ENCODE results near the gene JADE3.

JADE3 gene

DNA sequence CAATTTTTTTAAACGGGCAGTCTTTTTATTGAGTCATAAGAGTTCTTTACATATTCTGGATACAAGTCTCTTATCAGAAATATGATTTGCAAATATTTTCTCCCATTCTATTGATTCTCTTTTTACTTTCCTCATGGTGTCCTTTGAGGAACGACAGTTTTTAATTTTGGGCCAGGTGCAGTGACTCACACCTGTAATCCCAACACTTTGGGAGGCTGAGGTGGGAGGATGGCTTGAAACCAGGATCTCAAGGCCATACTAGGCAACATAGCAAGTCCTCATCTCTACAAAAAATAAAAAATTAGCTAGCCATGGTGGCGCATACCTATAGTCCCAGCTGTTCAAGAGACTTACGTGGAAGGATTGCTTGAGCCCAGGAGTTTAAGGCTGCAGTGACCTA is 99.9 kb downstream of the JADE3 start:
- Histone ChIP-seq H3K9me2 (replicated peaks; ENCODE audit: low read depth, low read length) (no peaks in the 10 kb centered on the region), H3K36me3 (ENCODE audit: insufficient read depth, low read length) (0 out of 2 replicates have a peak, but pooled peaks cover 5% of the 10 kb centered on the region), H4K20me1 (ENCODE audit: insufficient read depth, low read length, poor library complexity, severe bottlenecking) (no peaks in the 10 kb centered on the region), H3F3A (ENCODE audit: low read depth) (no peaks in the 10 kb centered on the region), H3K9ac (ENCODE audit: low read depth, low read length, poor library complexity, severe bottlenecking) (no peak overlapping the region), H3K9me3 (ENCODE audit: insufficient read depth, low read depth, low read length) (no peaks in the 10 kb centered on the region), H3K4me3 (ENCODE audit: low read length, poor library complexity, severe bottlenecking) (no peak overlapping the region), H3K27me3 (ENCODE audit: insufficient read depth, low read length, poor library complexity, severe bottlenecking) (no peaks in the 10 kb centered on the region), H3K4me2 (ENCODE audit: low read depth, low read length, poor library complexity, severe bottlenecking) (no peak overlapping the region), H3K4me1 (ENCODE audit: insufficient read depth, low read length, poor library complexity, severe bottlenecking) (no peaks in the 10 kb centered on the region), H2AFZ (ENCODE audit: low read length) (no peak overlapping the region), H3K79me2 (ENCODE audit: insufficient read depth, low read length) (no peaks in the 10 kb centered on the region)
- TF ChIP-seq, protein P1, sequence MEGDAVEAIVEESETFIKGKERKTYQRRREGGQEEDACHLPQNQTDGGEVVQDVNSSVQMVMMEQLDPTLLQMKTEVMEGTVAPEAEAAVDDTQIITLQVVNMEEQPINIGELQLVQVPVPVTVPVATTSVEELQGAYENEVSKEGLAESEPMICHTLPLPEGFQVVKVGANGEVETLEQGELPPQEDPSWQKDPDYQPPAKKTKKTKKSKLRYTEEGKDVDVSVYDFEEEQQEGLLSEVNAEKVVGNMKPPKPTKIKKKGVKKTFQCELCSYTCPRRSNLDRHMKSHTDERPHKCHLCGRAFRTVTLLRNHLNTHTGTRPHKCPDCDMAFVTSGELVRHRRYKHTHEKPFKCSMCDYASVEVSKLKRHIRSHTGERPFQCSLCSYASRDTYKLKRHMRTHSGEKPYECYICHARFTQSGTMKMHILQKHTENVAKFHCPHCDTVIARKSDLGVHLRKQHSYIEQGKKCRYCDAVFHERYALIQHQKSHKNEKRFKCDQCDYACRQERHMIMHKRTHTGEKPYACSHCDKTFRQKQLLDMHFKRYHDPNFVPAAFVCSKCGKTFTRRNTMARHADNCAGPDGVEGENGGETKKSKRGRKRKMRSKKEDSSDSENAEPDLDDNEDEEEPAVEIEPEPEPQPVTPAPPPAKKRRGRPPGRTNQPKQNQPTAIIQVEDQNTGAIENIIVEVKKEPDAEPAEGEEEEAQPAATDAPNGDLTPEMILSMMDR (conservative IDR thresholded peaks at IDR 0.05; ENCODE audit: low read length) = no peak
- TF ChIP-seq EZH2phosphoT487 (IDR thresholded peaks at IDR 0.05; ENCODE audit: borderline replicate concordance) = no peak

DNA sequence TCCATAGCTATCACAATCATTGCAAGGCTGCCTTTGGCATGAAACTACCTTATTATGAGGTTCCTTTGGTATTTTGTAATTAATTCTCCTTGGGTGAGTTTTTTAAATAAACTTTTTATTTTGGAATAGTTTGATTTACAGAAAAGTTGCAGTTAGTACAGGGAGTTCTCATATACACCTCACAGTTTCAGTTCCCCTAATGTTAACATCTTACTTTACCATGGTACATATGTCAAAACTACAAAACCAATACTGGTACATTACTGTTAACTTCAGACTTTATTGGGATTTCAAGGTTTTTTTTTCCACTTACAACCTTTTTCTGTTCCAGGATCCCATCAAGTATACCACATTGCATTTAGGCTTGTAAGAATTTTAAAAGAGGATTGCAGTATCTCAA is 114.0 kb downstream of the JADE3 start:
- Histone ChIP-seq H3K4me3 (ENCODE audit: low read length, poor library complexity, severe bottlenecking) (no peak overlapping the region), H3K9me2 (replicated peaks; ENCODE audit: low read depth, low read length) (no peaks in the 10 kb centered on the region), H3K36me3 (ENCODE audit: insufficient read depth, low read length) (peaks cover 37% of the 10 kb centered on the region; the same call in 1 of the 2 replicates), H3K9me3 (ENCODE audit: insufficient read depth, low read depth, low read length) (no peaks in the 10 kb centered on the region), H2AFZ (ENCODE audit: low read length) (no peak overlapping the region), H4K20me1 (ENCODE audit: insufficient read depth, low read length, poor library complexity, severe bottlenecking) (no peaks in the 10 kb centered on the region), H3F3A (ENCODE audit: low read depth) (no peaks in the 10 kb centered on the region), H3K4me2 (ENCODE audit: low read depth, low read length, poor library complexity, severe bottlenecking) (no peak overlapping the region), H3K79me2 (ENCODE audit: insufficient read depth, low read length) (no peaks in the 10 kb centered on the region), H3K9ac (ENCODE audit: low read depth, low read length, poor library complexity, severe bottlenecking) (no peak overlapping the region), H3K27me3 (ENCODE audit: insufficient read depth, low read length, poor library complexity, severe bottlenecking) (no peaks in the 10 kb centered on the region), H3K4me1 (ENCODE audit: insufficient read depth, low read length, poor library complexity, severe bottlenecking) (no peaks in the 10 kb centered on the region)
- no peak for TF ChIP-seq EZH2phosphoT487 (IDR thresholded peaks at IDR 0.05; ENCODE audit: borderline replicate concordance)
- TF ChIP-seq, protein P1 (conservative IDR thresholded peaks at IDR 0.05; ENCODE audit: low read length) = no peak

DNA sequence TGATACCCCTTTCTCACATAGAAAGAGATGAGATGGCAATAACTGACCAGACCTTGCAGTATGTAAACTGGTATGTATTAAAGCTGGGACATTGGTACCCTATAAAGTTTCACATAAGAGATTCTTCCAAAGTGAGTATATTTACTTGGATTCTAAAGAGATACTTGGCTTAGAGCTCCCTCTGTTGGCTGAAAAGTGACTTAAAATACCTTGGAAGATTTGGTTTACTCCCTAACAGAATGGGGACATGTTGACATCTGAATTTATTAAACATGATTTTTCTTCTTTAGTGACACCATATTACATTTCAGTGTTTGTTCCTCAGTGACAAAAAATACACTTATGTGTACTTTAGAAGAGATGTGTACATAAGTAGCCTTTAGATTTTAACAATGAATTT is 118.1 kb downstream of the JADE3 start:
- no peak overlapping the region for H2AFZ ChIP-seq (ENCODE audit: low read length)
- no peak overlapping the region for H3K4me3 ChIP-seq (ENCODE audit: low read length, poor library complexity, severe bottlenecking)
- no peak overlapping the region for H3K4me2 ChIP-seq (ENCODE audit: low read depth, low read length, poor library complexity, severe bottlenecking)
- no peaks in the 10 kb centered on the region for H3K27me3 ChIP-seq (ENCODE audit: insufficient read depth, low read length, poor library complexity, severe bottlenecking)
- H4K20me1 ChIP-seq (ENCODE audit: insufficient read depth, low read length, poor library complexity, severe bottlenecking) = no peaks in the 10 kb centered on the region
- no peaks in the 10 kb centered on the region for H3K4me1 ChIP-seq (ENCODE audit: insufficient read depth, low read length, poor library complexity, severe bottlenecking)
- peaks cover 34% of the 10 kb centered on the region; the same call in 1 of the 2 replicates for H3K36me3 ChIP-seq (ENCODE audit: insufficient read depth, low read length)
- no peaks in the 10 kb centered on the region for H3K9me2 ChIP-seq (replicated peaks; ENCODE audit: low read depth, low read length)
- no peaks in the 10 kb centered on the region for H3K9me3 ChIP-seq (ENCODE audit: insufficient read depth, low read depth, low read length)
- no peaks in the 10 kb centered on the region for H3F3A ChIP-seq (ENCODE audit: low read depth)
- TF ChIP-seq, protein P1 (conservative IDR thresholded peaks at IDR 0.05; ENCODE audit: low read length) = peak; percentile 61
- TF ChIP-seq EZH2phosphoT487 (IDR thresholded peaks at IDR 0.05; ENCODE audit: borderline replicate concordance) = no peak
- H3K79me2 ChIP-seq (ENCODE audit: insufficient read depth, low read length) = no peaks in the 10 kb centered on the region
- no peak overlapping the region for H3K9ac ChIP-seq (ENCODE audit: low read depth, low read length, poor library complexity, severe bottlenecking)

All from Loucy (cell line).